Ishikawa (cell line): ENCODE results near the gene TUBA4A.

ENCODE experiments used
- CEBPB ChIP-seq: IDR thresholded peaks from 2 replicates; pipeline ENCODE4 v1.6.1; 2012
- CREB1 ChIP-seq: IDR thresholded peaks from 2 replicates; pipeline ENCODE4 v1.6.1; 2012; ENCODE audit warnings: low read depth
- EGR1 ChIP-seq: IDR thresholded peaks from 2 replicates; pipeline ENCODE4 v1.6.1; 2012
- EP300 ChIP-seq: IDR thresholded peaks from 2 replicates; pipeline ENCODE4 v1.6.1; 2012; ENCODE audit warnings: borderline replicate concordance
- FOXM1 ChIP-seq: IDR thresholded peaks from 2 replicates; pipeline ENCODE4 v1.6.1; 2012; ENCODE audit warnings: low read depth, borderline replicate concordance
- NFIC ChIP-seq: IDR thresholded peaks from 2 replicates; pipeline ENCODE4 v1.6.1; 2012
- RAD21 ChIP-seq: IDR thresholded peaks from 2 replicates; pipeline ENCODE4 v1.6.1; 2012; ENCODE audit warnings: low read depth
- TAF1 ChIP-seq: IDR thresholded peaks from 2 replicates; pipeline ENCODE4 v1.6.1; 2012; ENCODE audit warnings: low read depth, mild to moderate bottlenecking
- TCF12 ChIP-seq: IDR thresholded peaks from 2 replicates; pipeline ENCODE4 v1.6.1; 2012; ENCODE audit warnings: low read depth
- TEAD4 ChIP-seq: IDR thresholded peaks from 2 replicates; pipeline ENCODE4 v1.6.1; 2012
- YY1 ChIP-seq: IDR thresholded peaks from 2 replicates; pipeline ENCODE4 v1.6.1; 2012; ENCODE audit warnings: low read depth
- ZBTB7A ChIP-seq: IDR thresholded peaks from 2 replicates; pipeline ENCODE4 v1.6.1; 2012; ENCODE audit warnings: low read depth
- TF ChIP-seq, protein P1 (sequence below): IDR thresholded peaks from 2 replicates; pipeline ENCODE4 v1.6.1; 2012
- TF ChIP-seq, protein P2 (sequence below): IDR thresholded peaks from 2 replicates; pipeline ENCODE4 v1.6.1; 2012; ENCODE audit warnings: low read depth, mild to moderate bottlenecking
- TF ChIP-seq, protein P3 (sequence below): IDR thresholded peaks from 2 replicates; pipeline ENCODE4 v1.6.1; 2012

TUBA4A gene

DNA sequence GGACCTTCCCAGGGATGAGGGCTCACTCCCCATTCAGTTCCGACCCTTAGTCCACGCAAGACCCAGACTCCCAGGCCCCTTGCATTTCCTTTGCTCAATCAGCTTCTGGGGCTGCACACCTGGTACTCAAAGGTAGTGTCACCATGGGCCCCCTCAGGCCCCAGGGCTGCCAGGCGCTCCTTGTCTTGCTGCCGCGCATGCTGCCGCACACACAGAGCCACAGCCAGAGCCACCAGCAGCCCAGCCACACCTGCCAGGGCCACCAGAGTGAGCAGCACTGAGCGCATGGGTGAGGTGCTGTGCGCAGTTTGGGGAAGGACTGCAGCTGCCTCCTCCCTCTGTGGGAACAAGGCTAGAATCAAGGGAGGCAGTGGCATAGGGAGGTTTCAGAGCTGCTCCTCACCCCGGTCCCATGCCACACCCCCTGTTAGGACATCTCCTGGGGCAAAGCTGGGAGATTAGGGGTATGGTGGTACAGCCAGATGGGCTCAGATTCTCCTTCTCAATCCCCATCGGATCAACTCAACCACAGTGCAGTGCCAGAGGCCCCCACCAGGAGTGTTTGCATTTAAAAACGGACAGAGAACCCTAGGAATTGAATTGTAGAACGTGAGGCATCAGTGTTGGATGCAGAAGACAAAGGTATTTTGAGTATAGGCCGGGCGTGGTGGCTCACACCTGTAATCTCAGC is 44.2 kb upstream of the TUBA4A start:
- TF ChIP-seq ZBTB7A (no peak), TCF12 (no peak), YY1 (no peak), NFIC (no peak), CEBPB (no peak), EGR1 (no peak), CREB1 (no peak), TAF1 (no peak), FOXM1 (no peak), EP300 (no peak), RAD21 (no peak), TEAD4 (no peak)
- TF ChIP-seq, protein P1, sequence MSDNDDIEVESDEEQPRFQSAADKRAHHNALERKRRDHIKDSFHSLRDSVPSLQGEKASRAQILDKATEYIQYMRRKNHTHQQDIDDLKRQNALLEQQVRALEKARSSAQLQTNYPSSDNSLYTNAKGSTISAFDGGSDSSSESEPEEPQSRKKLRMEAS: no peak
- TF ChIP-seq, protein P2, sequence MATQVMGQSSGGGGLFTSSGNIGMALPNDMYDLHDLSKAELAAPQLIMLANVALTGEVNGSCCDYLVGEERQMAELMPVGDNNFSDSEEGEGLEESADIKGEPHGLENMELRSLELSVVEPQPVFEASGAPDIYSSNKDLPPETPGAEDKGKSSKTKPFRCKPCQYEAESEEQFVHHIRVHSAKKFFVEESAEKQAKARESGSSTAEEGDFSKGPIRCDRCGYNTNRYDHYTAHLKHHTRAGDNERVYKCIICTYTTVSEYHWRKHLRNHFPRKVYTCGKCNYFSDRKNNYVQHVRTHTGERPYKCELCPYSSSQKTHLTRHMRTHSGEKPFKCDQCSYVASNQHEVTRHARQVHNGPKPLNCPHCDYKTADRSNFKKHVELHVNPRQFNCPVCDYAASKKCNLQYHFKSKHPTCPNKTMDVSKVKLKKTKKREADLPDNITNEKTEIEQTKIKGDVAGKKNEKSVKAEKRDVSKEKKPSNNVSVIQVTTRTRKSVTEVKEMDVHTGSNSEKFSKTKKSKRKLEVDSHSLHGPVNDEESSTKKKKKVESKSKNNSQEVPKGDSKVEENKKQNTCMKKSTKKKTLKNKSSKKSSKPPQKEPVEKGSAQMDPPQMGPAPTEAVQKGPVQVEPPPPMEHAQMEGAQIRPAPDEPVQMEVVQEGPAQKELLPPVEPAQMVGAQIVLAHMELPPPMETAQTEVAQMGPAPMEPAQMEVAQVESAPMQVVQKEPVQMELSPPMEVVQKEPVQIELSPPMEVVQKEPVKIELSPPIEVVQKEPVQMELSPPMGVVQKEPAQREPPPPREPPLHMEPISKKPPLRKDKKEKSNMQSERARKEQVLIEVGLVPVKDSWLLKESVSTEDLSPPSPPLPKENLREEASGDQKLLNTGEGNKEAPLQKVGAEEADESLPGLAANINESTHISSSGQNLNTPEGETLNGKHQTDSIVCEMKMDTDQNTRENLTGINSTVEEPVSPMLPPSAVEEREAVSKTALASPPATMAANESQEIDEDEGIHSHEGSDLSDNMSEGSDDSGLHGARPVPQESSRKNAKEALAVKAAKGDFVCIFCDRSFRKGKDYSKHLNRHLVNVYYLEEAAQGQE: no peak
- TF ChIP-seq, protein P3, sequence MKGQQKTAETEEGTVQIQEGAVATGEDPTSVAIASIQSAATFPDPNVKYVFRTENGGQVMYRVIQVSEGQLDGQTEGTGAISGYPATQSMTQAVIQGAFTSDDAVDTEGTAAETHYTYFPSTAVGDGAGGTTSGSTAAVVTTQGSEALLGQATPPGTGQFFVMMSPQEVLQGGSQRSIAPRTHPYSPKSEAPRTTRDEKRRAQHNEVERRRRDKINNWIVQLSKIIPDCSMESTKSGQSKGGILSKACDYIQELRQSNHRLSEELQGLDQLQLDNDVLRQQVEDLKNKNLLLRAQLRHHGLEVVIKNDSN: no peak

DNA sequence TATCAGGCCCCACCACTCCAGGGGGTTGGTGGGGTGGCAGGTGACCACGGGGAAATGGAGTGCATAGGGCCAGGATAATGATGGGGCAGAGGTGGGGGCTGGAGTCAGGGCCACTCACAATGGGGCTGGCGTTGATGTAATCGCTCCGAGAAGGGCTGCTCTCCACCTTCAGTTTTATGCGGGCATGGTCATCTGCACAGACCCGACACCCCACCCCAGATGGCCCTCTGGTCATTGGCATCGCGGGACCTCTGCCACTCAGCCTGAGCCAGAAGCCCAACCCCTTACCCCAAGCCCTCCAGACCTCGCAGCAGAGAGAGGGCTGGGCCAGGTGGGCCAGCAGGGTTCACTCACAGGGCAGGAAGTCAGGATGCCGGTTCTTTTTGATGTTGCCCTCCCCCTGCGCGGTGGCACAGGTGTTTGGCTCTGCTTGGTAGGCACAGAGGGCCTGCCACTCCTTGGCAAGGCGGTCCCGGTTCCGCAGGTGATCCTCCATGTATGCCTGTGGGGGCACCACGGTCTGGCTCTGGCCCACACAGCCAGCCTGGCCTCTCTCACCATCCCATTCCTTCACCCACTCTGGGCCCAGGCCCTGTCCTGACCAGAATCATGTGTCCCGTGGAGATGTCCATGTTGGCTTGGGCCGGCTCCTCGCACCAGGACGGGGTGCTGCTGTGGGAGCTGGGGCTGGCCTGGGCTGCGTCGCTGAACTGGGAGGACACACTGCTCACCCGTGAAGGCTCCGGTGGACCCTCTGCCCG is 43.1 kb upstream of the TUBA4A start:
- TF ChIP-seq TCF12 (no peak), FOXM1 (no peak), EGR1 (no peak), CEBPB (no peak), TAF1 (no peak), TEAD4 (no peak), EP300 (no peak), NFIC (no peak), ZBTB7A (no peak), RAD21 (no peak), YY1 (no peak), CREB1 (no peak)
- TF ChIP-seq, protein P1: no peak
- TF ChIP-seq, protein P3: no peak

DNA sequence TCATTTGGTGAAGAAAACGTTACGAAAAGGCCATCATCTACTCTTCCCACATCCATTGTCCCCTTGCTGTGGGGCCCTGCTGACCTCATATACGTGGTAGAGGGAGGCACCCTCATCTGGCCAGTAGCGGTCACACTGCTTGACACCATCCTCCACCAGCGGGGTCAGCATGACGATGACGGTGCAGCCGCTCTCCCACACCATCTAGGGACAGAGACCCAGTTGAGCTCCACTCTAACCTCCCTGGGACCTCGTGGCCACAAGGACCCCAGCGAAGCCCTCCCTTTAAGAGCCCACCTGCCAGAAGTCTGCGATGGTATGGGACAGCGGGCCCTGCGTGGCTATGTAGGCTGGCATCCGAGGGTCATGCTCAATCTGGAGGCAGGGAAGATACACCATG is 42.4 kb upstream of the TUBA4A start:
- TF ChIP-seq CEBPB: no peak
- TF ChIP-seq TCF12: no peak
- no peak for TF ChIP-seq YY1
- no peak for TF ChIP-seq FOXM1
- no peak for TF ChIP-seq TAF1
- no peak for TF ChIP-seq EGR1
- TF ChIP-seq EP300: no peak
- no peak for TF ChIP-seq ZBTB7A
- no peak for TF ChIP-seq RAD21
- TF ChIP-seq TEAD4: no peak
- no peak for TF ChIP-seq CREB1
- TF ChIP-seq, protein P2: no peak
- TF ChIP-seq NFIC: no peak
- TF ChIP-seq, protein P1: no peak
- TF ChIP-seq, protein P3: no peak
